Breast epithelium (tissue), 4 donors: ENCODE data around the gene RPSA. TPM values are rescaled to one million over a fixed set of nuclear protein-coding genes. Genes with fewer than 3 reads are reported as not detected.
"Not testable (repeated sequence)": the region's sequence is repeated elsewhere in the genome, so short reads cannot be mapped to it uniquely, and the experiment has no call there.

Experiments used
- DNase-seq, 2 donors: peaks; one replicate each; pipeline ENCODE4 v3.0.0-alpha.2; 2019; ENCODE audit warnings: low spot score in 2 of 2
- H3K27ac ChIP-seq, 2 donors: fragments of 200-600 bp; sonication (generic) in 1 of 2; one replicate each; pipeline ENCODE4 v1.5.1; 2016 to 2019; ENCODE audit warnings: mild to moderate bottlenecking in 1 of 2
- H3K27me3 ChIP-seq, 2 donors: fragments of 200-600 bp; sonication (generic) in 1 of 2; one replicate each; pipeline versions ENCODE4 v1.5.1 to v1.6.0; 2017 to 2019; ENCODE audit warnings: control low read depth in 1 of 2, mild to moderate bottlenecking in 1 of 2
- H3K36me3 ChIP-seq: fragments of 200-600 bp; one replicate; pipeline ENCODE4 v1.5.1; 2019
- H3K4me1 ChIP-seq, 2 donors: fragments of 200-600 bp; sonication (generic); one replicate each; pipeline ENCODE4 v1.5.1; 2016 to 2019; ENCODE audit warnings: control low read depth in 1 of 2
- H3K4me3 ChIP-seq, 3 donors: fragments of 200-600 bp; sonication (generic); 1 replicate in 2 of 3; 2 replicates in 1 of 3; pipeline ENCODE4 v1.5.1; 2016 to 2019; ENCODE audit warnings: mild to moderate bottlenecking in 3 of 3, moderate library complexity in 2 of 3
- H3K9me3 ChIP-seq, 2 donors: fragments of 200-600 bp; sonication (generic) in 1 of 2; one replicate each; pipeline ENCODE4 v1.5.1; 2016 to 2019; ENCODE audit warnings: control low read depth in 1 of 2
- POLR2A ChIP-seq: fragments of 450-650 bp; IDR thresholded peaks from one replicate; pipeline ENCODE4 v1.6.1; 2016; ENCODE audit warnings: antibody characterized with exemption, mild to moderate bottlenecking, moderate library complexity
- POLR2AphosphoS5 ChIP-seq, 3 donors: sonication (generic); formaldehyde crosslinking; IDR thresholded peaks; one replicate each; pipeline ENCODE4 v1.6.1; 2017; ENCODE audit warnings: antibody characterized with exemption in 3 of 3
- intact Hi-C: fragments of 100-400 bp; cut with DNase I; formaldehyde crosslinking; loops from one replicate; pipeline ENCODE4 v1.15.1; 2023; ENCODE audit warnings: low total_unique reads
- total RNA-seq, 3 donors: library from RNA; depleted of rRNA; stranded (reverse); fragments of >200 nt; gene quantifications; one replicate each; pipeline ENCODE4 v1.1.0, GENCODE V29; 2016
- TF ChIP-seq, protein P1 (sequence below), 3 donors: fragments of 450-650 bp; IDR thresholded peaks; one replicate each; pipeline ENCODE4 v1.5.1; 2016 to 2017; ENCODE audit warnings: antibody characterized with exemption in 3 of 3, mild to moderate bottlenecking in 3 of 3, moderate library complexity in 3 of 3

RPSA gene
- total RNA-seq, 3 donors from 2014 or later = 852 to 1,731 (median 1,290) TPM

DNA sequence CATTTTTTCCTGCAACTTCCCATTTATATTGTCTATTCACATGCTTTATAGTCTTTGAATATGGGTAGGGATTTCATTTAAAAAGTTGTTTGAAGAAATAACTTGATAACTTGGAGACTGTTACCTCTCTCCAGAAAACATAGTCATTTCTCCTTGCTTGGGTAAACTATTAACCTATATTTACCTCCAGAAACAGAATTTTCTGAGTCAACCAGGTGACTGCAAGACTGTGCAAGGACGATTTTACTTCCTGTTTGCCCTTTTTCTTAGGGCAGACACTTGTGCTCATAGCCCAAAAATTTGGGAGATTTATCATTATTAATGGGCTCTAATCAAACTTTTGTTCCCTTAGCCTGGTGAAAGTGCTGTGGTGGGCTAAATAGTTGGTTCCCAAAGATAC lies 46.6 kb downstream of the RPSA start:
- Histone ChIP-seq H3K4me1 (no peaks in the 10 kb centered on the region), H3K27ac (no peak overlapping the region), H3K9me3 (no peaks in the 10 kb centered on the region), H3K4me3 (no peak overlapping the region), H3K36me3 (no peaks in the 10 kb centered on the region), H3K27me3 (no peaks in the 10 kb centered on the region)
- TF ChIP-seq POLR2A = no peak
- TF ChIP-seq, protein P1, sequence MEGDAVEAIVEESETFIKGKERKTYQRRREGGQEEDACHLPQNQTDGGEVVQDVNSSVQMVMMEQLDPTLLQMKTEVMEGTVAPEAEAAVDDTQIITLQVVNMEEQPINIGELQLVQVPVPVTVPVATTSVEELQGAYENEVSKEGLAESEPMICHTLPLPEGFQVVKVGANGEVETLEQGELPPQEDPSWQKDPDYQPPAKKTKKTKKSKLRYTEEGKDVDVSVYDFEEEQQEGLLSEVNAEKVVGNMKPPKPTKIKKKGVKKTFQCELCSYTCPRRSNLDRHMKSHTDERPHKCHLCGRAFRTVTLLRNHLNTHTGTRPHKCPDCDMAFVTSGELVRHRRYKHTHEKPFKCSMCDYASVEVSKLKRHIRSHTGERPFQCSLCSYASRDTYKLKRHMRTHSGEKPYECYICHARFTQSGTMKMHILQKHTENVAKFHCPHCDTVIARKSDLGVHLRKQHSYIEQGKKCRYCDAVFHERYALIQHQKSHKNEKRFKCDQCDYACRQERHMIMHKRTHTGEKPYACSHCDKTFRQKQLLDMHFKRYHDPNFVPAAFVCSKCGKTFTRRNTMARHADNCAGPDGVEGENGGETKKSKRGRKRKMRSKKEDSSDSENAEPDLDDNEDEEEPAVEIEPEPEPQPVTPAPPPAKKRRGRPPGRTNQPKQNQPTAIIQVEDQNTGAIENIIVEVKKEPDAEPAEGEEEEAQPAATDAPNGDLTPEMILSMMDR (IDR thresholded peaks at IDR 0.05) = no peak
- no peak for DNase-seq
- intact Hi-C loops = no loop called here

DNA sequence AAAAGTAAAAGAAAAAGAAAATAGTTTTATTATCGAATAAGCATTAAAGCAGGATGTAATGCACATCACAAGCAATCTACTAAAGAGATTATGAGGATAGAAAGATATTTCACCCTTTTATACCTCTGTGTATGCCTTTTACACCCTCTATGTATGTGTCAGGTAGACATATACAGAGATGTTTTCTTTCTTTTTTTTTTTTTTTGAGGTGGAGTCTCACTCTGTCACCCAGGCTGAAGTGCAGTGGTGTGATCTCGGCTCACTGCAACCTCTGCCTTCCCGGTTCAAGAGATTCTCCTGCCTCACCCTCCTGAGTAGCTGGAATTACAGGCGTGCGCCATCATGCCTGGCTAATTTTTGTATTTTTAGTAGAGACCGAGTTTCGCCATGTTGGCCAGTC lies 47.4 kb downstream of the RPSA start:
- H3K9me3 ChIP-seq, DNase-seq, H3K4me1 ChIP-seq, H3K27me3 ChIP-seq, H3K27ac ChIP-seq, H3K4me3 ChIP-seq, intact Hi-C loops, H3K36me3 ChIP-seq: not testable (repeated sequence)

DNA sequence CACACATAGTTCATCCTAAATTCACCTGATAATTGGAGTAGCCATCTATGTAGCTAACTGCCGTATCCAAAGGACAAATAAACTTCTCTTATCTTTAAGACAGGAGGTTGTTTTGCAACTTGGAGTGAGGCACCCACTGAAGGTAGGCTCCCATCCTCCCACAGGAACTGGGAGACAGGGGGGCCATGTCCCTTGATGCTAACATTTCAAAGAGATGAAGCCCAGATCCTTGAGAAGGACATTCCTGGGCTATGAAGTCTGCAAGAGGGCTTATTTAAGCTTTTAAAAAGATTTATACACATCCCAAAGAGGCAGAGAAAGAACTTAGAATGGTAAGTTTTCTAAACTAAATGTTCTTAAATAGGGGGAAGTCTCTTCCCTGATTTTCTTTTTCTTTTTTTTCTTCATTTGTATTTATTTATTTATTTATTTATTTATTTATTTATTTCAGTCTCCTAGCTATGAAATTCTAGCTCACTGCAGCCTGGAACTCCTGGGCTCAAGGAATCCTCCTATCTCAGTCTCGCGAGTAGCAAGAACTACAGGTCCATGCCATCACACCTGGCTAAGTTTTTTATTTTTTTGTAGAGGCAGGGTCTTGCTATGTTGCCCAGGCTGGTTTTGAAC lies 48.2 kb downstream of the RPSA start:
- Histone ChIP-seq H3K9me3 (no peaks in the 10 kb centered on the region), H3K27me3 (no peaks in the 10 kb centered on the region), H3K27ac (no peak overlapping the region), H3K4me1 (no peaks in the 10 kb centered on the region), H3K36me3 (no peaks in the 10 kb centered on the region), H3K4me3 (no peak overlapping the region)
- intact Hi-C loops = no loop called here
- DNase-seq = no peak
- TF ChIP-seq, protein P1 (IDR thresholded peaks at IDR 0.05) = no peak
- no peak for TF ChIP-seq POLR2AphosphoS5 (IDR thresholded peaks at IDR 0.05)
- TF ChIP-seq POLR2A = no peak

DNA sequence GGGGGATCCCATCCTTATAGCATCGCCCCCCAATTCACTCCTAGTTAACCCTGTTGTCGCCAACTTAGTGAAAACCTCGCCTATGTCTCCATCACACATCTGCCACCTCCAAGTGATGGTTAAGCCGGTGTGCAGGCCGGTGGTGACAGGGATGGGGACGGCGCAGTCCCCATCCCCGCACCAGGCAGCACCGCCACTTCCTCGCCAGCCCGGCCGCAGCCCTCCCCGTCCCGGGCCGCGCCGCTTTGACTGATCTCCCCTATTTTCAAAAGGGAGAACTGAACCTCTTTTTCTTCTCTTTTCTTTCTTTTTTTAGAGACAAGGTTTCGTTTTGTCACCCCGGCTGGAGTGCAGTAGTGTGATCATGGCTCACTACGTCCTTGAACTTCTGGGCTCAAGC lies 49.6 kb downstream of the RPSA start:
- intact Hi-C loops = no loop called here
- H3K36me3 ChIP-seq = no peaks in the 10 kb centered on the region
- DNase-seq = no peak
- TF ChIP-seq POLR2AphosphoS5 (IDR thresholded peaks at IDR 0.05) (no peak), POLR2A (no peak)
- TF ChIP-seq, protein P1 (IDR thresholded peaks at IDR 0.05) = no peak
- H3K4me1 ChIP-seq = no peaks in the 10 kb centered on the region
- no peak overlapping the region for H3K4me3 ChIP-seq
- no peaks in the 10 kb centered on the region for H3K27me3 ChIP-seq
- no peaks in the 10 kb centered on the region for H3K9me3 ChIP-seq
- no peak overlapping the region for H3K27ac ChIP-seq

DNA sequence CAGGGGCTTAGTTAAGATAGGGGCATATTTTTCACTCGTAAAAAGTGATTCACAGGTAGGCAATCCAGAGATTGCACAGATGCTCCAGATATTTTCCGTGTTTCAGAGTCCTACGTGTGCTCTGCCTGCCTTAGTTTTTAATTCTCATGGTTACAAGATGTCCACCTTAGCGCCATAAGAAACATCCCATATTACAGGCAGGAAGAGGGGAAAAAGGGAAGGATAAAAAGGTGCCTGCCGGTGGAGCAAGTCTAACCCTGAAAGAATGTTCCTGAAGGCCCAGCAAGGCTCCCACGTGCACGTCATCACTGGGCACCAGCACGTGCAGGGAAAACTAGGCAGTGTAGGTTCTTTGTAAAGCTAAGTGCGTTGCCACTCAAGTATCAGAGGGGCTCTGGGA lies 50.8 kb downstream of the RPSA start:
- Histone ChIP-seq H3K4me3 (no peak overlapping the region), H3K4me1 (no peaks in the 10 kb centered on the region), H3K27ac (no peak overlapping the region), H3K36me3 (no peaks in the 10 kb centered on the region), H3K27me3 (no peaks in the 10 kb centered on the region), H3K9me3 (no peaks in the 10 kb centered on the region)
- DNase-seq = no peak
- TF ChIP-seq POLR2AphosphoS5 (IDR thresholded peaks at IDR 0.05) (no peak), POLR2A (no peak)
- TF ChIP-seq, protein P1 (IDR thresholded peaks at IDR 0.05) = no peak
- intact Hi-C loops = no loop called here

DNA sequence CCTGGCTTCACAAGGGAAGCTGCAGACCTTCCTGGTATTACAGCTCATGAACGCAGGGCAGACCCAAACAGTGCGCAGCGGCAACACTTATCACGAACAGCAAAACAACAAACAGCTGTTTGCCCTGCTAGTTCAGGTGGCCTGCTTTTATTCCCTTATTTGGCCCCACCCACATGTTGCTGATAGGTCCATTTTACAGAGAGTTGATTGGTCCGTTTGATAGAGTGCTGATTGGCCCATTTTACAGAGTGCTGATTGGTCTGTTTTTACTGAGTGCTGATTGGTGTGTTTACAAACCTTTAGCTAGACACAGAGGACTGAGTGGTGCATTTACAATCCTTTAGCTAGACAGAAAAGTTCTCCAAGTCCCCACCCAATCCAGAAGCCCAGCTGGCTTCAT lies 52.1 kb downstream of the RPSA start:
- H3K27me3 ChIP-seq, H3K27ac ChIP-seq, H3K9me3 ChIP-seq, DNase-seq, H3K4me1 ChIP-seq, H3K4me3 ChIP-seq, intact Hi-C loops, H3K36me3 ChIP-seq: not testable (repeated sequence)
